Pancreas (tissue), 10 donors: ENCODE data around the gene CREB3L4. TPM values are rescaled to one million over a fixed set of nuclear protein-coding genes. Genes with fewer than 3 reads are reported as not detected.

Experiments used
- ATAC-seq, 4 donors: fragments of 200-7000 bp; cut with Tn5 transposase; one replicate each; pipeline versions ENCODE4 v1.8.0 to v1.9.1; 2020; ENCODE audit warnings: mild to moderate bottlenecking in 4 of 4, moderate library complexity in 4 of 4
- DNase-seq, 6 donors: peaks; one replicate each; pipeline ENCODE4 v3.0.0-alpha.2; 2020
- FAIRE-seq: peaks from 2 replicates; lab custom pipeline; 2012; peaks lifted over from hg19 to GRCh38; lab: Jason Lieb, UNC
- H3K27ac ChIP-seq, 4 donors: fragments of 200-600 bp; sonication (generic); 1 replicate in 3 of 4; 2 replicates in 1 of 4; pipeline versions ENCODE4 v1.5.0 to v1.8.0; 2020
- H3K27me3 ChIP-seq, 4 donors: fragments of 200-600 bp; one replicate each; pipeline ENCODE4 v1.8.0; 2021
- H3K36me3 ChIP-seq, 3 donors: fragments of 200-600 bp; sonication (generic) in 1 of 3; one replicate each; pipeline versions ENCODE4 v1.5.0 to v1.8.0; 2020 to 2021
- H3K4me1 ChIP-seq, 3 donors: fragments of 200-600 bp; one replicate each; pipeline ENCODE4 v1.8.0; 2021
- H3K4me3 ChIP-seq, 4 donors: fragments of 200-600 bp; sonication (generic) in 2 of 4; one replicate each; pipeline versions ENCODE4 v1.5.0 to v1.8.0; 2020 to 2021
- H3K9me3 ChIP-seq, 4 donors: fragments of 200-600 bp; one replicate each; pipeline ENCODE4 v1.8.0; 2021
- WGBS, 2 donors: extraction: QIAGEN DNeasy Blood & Tissue Kit; methylation state at CpG; one replicate each; pipeline ENCODE4 v1.1.7; 2013; 5-methylcytosine and 5-hydroxymethylcytosine counted together
- intact Hi-C, 3 donors: fragments of 100-400 bp; cut with DNase I; formaldehyde crosslinking; loops; one replicate each; pipeline versions ENCODE4 v1.11.1 to v1.14.2; 2022
- polyA plus RNA-seq, 2 donors: library from polyadenylated mRNA; stranded (reverse); fragments of 200-250 nt; gene quantifications; one replicate each; pipeline ENCODE4 v1.2.3, GENCODE V29; 2013
- total RNA-seq, 6 donors: library from RNA; stranded (reverse); fragmentation: NEBNext Ultra II Directional in 4 of 6; extraction: Animal tissue kit (Norgen Biotek cat#: 25700) in 4 of 6; gene quantifications; one replicate each; pipeline versions ENCODE4 v1.2.1 to v1.2.4, GENCODE V29; 2021 to 2023
- TF ChIP-seq, protein P1 (sequence below), 4 donors: fragments of 200-600 bp; sonication (generic) in 3 of 4; IDR thresholded peaks; one replicate each; pipeline versions ENCODE4 v1.5.0 to v1.8.0; 2021; ENCODE audit warnings: antibody characterized with exemption in 4 of 4
- donor health status: healthy with polysubstance abuse.
- donor health status: DM: no; HTN: no; CAD: no; lungs with moderate emphysema.
- donor health status: DM: no; HTN: no; CAD: no.
- donor health status: control.
- donor health status: control.
- donor health status: Bipolar disorder and iron deficiency.
- donor health status: DM: yes; HTN: yes; CAD: no.
- donor health status: DM: no; HTN: no; CAD: no.
- donor health status: DM: no; HTN: no; CAD: no.
- donor health status: DM: yes; HTN: yes; CAD: no.

CREB3L4 gene
- total and polyA plus RNA-seq, 8 donors = 6.5 to 19.6 (median 9.6) TPM

DNA sequence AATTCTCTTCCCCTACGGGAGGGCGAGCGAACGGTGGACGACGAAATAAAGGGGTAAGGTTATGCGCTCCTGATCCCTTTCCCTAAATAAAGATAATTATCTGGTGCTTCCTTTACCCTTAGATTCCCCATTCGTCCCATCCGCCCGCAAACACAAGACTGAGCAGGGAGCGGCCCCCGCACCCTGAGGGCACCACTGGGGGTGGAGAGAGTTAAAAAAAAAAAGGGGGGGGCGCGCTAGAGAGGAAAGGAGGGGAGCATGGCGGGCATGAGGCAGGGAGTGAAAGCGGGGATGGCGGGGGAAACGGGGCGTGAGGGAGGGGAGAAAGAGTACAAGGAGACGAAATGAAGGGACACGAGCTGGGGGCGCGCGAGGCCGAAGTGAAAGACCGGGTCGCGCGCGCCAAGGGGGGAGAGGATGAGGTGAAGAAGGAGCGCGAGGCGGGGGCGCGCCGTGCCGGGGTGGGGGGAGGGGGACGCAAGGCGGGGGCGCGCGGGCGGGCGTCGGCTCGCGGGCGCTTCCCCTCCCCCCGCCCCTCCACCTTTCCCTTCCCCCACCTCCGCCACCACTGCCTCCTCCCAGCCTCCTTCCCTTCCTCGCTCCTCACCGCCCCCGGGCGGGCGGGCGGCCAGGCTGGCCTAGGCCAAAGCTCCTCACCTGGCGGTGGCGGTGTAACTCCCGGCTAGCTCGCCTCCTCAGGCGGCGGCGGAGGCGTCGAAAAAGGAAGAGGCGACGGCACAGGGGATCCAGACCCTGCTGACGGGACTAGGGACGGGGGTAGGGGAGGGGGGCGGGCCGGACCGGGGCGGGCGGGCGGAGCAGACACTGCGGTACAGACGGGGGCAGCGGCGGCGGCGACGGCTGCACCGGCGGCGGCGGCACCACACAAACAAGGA lies 45.4 kb upstream of the CREB3L4 start:
- peak in 5 of 6 donors; percentile 34 to 88 (median 75) for DNase-seq
- peak overlapping the region; percentile 65 to 87 (median 68) for H3K27ac ChIP-seq

DNA sequence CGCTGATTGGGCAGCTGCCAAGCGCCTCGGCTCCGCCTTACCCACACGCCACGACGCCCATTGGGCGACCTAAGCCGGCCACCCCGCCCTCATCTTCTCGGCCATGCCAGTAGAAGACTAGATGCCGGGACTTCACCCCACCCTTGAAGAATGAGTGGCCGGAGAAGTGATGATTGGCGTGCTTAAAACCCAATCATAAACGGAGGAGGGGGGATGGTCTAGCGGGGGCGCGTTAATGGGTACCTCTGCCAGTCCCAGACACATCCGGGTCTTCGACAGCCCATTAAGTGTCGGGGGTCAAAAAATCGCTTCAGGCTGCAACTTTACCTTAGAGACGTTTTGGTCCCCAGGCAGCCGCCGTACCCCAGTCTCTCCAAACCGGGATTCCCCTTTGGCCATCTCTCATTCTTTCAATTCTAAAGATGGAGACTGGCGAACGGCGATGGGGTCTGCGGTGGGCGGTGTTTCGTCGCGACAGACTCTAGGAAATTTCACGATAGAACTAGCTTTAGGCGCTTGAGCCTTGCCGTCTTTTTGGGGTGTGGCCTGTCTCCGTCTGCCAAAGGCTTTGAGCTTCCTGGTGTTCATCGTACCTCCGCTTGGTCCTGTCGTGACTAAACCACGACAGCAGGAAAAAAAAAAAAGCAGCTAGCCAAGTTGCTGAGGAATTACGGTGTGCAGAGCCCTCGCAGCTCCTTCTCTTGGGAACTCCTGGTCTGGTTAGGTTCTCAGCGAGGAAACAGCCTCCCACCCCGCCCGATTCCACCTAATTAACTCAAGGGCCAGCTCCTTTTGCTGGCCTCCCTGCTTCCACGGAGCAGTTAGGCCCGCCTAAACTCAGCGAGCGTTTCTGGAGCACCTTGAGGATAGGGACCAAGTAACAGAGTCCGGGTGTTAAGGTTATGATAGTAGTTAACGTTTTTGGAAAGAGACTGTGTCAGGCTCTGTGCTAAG lies 44.5 kb upstream of the CREB3L4 start, which contains the start of gene GATAD2B:
GATAD2B (minus strand) TSS at position 1 of the 954 bp plus-strand sequence. CDS start 94,625 bp downstream, outside the sequence.
- ATAC-seq (peak; percentile 94 to 98 (median 96)), DNase-seq (peak; percentile 99 to 100 (median 100)), FAIRE-seq (no peak)
- WGBS, 2 donors = 0 to 1% methylated on average over 47 to 53 of the region's 53 CpGs
- H3K27me3 ChIP-seq = no peaks in the 10 kb centered on the region
- TF ChIP-seq, protein P1, sequence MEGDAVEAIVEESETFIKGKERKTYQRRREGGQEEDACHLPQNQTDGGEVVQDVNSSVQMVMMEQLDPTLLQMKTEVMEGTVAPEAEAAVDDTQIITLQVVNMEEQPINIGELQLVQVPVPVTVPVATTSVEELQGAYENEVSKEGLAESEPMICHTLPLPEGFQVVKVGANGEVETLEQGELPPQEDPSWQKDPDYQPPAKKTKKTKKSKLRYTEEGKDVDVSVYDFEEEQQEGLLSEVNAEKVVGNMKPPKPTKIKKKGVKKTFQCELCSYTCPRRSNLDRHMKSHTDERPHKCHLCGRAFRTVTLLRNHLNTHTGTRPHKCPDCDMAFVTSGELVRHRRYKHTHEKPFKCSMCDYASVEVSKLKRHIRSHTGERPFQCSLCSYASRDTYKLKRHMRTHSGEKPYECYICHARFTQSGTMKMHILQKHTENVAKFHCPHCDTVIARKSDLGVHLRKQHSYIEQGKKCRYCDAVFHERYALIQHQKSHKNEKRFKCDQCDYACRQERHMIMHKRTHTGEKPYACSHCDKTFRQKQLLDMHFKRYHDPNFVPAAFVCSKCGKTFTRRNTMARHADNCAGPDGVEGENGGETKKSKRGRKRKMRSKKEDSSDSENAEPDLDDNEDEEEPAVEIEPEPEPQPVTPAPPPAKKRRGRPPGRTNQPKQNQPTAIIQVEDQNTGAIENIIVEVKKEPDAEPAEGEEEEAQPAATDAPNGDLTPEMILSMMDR (IDR thresholded peaks at IDR 0.05) = no peak
- H3K4me1 ChIP-seq = peaks cover 3 to 20% (median 8%) of the 10 kb centered on the region in 3 donors
- H3K4me3 ChIP-seq = peak within 1 kb of the TSS; percentile 63 to 75 (median 68)
- H3K27ac ChIP-seq = peak within 1 kb of the TSS; percentile 65 to 87 (median 76)
- H3K9me3 ChIP-seq = no peaks in the 10 kb centered on the region
- no peaks in the 10 kb centered on the region for H3K36me3 ChIP-seq
- intact Hi-C loops = no loop called here

More for the DNA sequence above, 45.4 kb upstream of the CREB3L4 start:
- no peak for FAIRE-seq
- no peaks in the 10 kb centered on the region for H3K9me3 ChIP-seq
- peaks cover 3 to 20% (median 8%) of the 10 kb centered on the region in 3 donors for H3K4me1 ChIP-seq
- intact Hi-C loops = no loop called here
- TF ChIP-seq, protein P1 (IDR thresholded peaks at IDR 0.05) = no peak
- 0 to 1% methylated on average over 37 to 77 of the region's 86 CpGs for WGBS, 2 donors
- no peaks in the 10 kb centered on the region for H3K27me3 ChIP-seq
- peak; percentile 41 to 65 (median 58) for ATAC-seq
- no peaks in the 10 kb centered on the region for H3K36me3 ChIP-seq
- H3K4me3 ChIP-seq = peak overlapping the region; percentile 63 to 75 (median 68)

DNA sequence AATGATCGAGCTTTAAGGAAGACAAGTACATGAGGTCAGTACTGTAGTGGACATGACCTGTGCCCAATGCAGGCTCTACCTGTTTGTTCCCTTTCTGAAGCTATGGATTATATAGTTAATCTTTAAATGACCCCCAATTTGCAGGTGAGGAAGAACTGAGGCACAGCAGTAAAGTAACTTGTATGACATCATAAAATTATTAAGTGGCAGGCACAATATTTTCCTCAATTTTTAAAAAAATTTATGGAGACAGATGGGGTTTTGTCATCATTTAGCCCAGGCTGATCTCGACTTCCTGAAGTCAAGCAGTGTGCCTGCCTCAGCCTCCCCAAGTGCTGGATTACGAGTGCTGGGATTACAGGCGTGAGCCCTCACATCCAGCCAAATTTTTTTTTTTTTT lies 41.3 kb upstream of the CREB3L4 start:
- Histone ChIP-seq H3K27ac (no peak overlapping the region), H3K36me3 (no peaks in the 10 kb centered on the region), H3K4me3 (no peak overlapping the region), H3K9me3 (no peaks in the 10 kb centered on the region), H3K27me3 (no peaks in the 10 kb centered on the region), H3K4me1 (peaks cover 0 to 8% (median 3%) of the 10 kb centered on the region in 3 donors)
- FAIRE-seq (no peak), ATAC-seq (no peak), DNase-seq (no peak)
- TF ChIP-seq, protein P1 (IDR thresholded peaks at IDR 0.05) = no peak
- intact Hi-C loops = no loop called here
- WGBS, 2 donors = 71 to 81% methylated on average over 4 of the region's 4 CpGs

DNA sequence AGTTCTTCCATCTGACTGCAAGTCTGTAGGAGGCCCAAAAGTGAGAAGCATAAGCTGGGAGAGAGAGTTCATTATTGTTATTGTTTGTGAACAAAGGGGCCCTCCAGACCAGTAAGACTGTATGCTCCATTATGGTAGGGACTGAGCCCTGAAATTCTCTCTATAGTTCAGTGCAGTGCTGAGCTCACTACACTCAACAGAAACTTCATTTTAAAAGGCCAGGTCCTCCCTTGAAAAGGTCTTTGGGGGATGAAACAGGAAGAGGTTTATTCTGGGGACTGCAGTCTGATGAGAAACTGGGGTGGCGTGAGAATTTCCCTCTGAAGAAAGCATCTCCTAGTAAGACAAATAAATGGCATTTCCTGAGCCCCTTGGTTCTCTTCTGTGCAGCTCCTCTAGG lies 39.5 kb upstream of the CREB3L4 start:
- no peak for DNase-seq
- FAIRE-seq = no peak
- peaks cover 0 to 6% (median 3%) of the 10 kb centered on the region in 3 donors for H3K4me1 ChIP-seq
- H3K27ac ChIP-seq = no peak overlapping the region
- WGBS, 2 donors = 76 to 88% methylated on average over 1 of the region's 1 CpG
- no peaks in the 10 kb centered on the region for H3K27me3 ChIP-seq
- no peak overlapping the region for H3K4me3 ChIP-seq
- no peaks in the 10 kb centered on the region for H3K36me3 ChIP-seq
- no peaks in the 10 kb centered on the region for H3K9me3 ChIP-seq
- intact Hi-C loops = no loop called here
- TF ChIP-seq, protein P1 (IDR thresholded peaks at IDR 0.05) = no peak
- ATAC-seq = no peak
